BJ (cell line): ENCODE data around the gene ITGA2B. TPM values are rescaled to one million over a fixed set of nuclear protein-coding genes. Genes with fewer than 3 reads are reported as not detected.

Experiments used
- CTCF ChIA-PET: fragments of 350-600 bp; formaldehyde crosslinking; extraction: SDS; loops from one replicate; lab custom pipeline; 2021; ENCODE audit warnings: antibody characterized with exemption, inconsistent platforms; lab: Yijun Ruan, JAX
- POLR2A ChIA-PET: fragments of 300-600 bp; sonication (Branson Sonifier 250); formaldehyde crosslinking; extraction: SDS; loops from one replicate; lab custom pipeline; 2021; ENCODE audit warnings: antibody characterized with exemption; lab: Charles Lee
- DNase-seq: peaks from one replicate; pipeline ENCODE4 v3.0.0-alpha.2; 2011; ENCODE audit warnings: low read depth
- H3K27me3 ChIP-seq: 2 replicates; pipeline ENCODE4 v1.6.0; 2011; ENCODE audit warnings: low read length; ENCODE audit not compliant: control insufficient read depth, insufficient read depth
- H3K36me3 ChIP-seq: 2 replicates; pipeline ENCODE4 v1.5.1; 2011; ENCODE audit warnings: low read length; ENCODE audit not compliant: control insufficient read depth, insufficient read depth
- H3K4me3 ChIP-seq: 2 replicates; pipeline ENCODE4 v1.5.1; 2011; ENCODE audit warnings: low read depth, mild to moderate bottlenecking, control low read depth, low read length
- CTCF ChIP-seq: IDR thresholded peaks from 2 replicates; pipeline ENCODE4 v1.5.1; 2011; ENCODE audit warnings: low read depth, mild to moderate bottlenecking, control low read depth, inconsistent platforms, low read length, moderate library complexity; ENCODE audit not compliant: insufficient read depth
- polyA plus RNA-seq: library from polyadenylated mRNA; depleted of rRNA; stranded (reverse); fragments of >200 nt; gene quantifications from 2 replicates; pipeline ENCODE4 v1.2.3, GENCODE V29; 2011

Gene ITGA2B
- polyA plus RNA-seq, 1 experiment: 0.11 TPM

- H3K4me3 ChIP-seq: peak overlapping the region; percentile 53
- no peak for DNase-seq
- H3K36me3 ChIP-seq: no peaks in the 10 kb centered on the region
- TF ChIP-seq CTCF: no peak
- CTCF ChIA-PET: interaction anchor here (0.9 to 2.5 kb wide), 5 partner anchors 9 to 139 kb away, joined by 4 to 11 read pairs (median 6); partner anchors contain the start of gene FAM171A2
- peaks cover 10% of the 10 kb centered on the region for H3K27me3 ChIP-seq
- POLR2A ChIA-PET: no interaction called here
Measured at GRCh38 chr17:44384823-44385286, 4.6 kb downstream of the ITGA2B start.

GRCh38 chr17:44384281-44384822 lies 5.1 kb downstream of the ITGA2B start:
- POLR2A ChIA-PET: no interaction called here
- DNase-seq: no peak
- H3K4me3 ChIP-seq: no peak overlapping the region; the same call in 1 of the 2 replicates
- CTCF ChIA-PET: interaction anchor here (1.9 kb wide), 1 partner anchor 20 kb away, joined by 4 read pairs; no protein-coding TSS in a partner anchor
- no peaks in the 10 kb centered on the region for H3K36me3 ChIP-seq
- H3K27me3 ChIP-seq: peaks cover 10% of the 10 kb centered on the region
- no peak for TF ChIP-seq CTCF

- DNase-seq: no peak
- ChIA-PET CTCF (no interaction called here), POLR2A (no interaction called here)
- H3K36me3 ChIP-seq: no peaks in the 10 kb centered on the region
- TF ChIP-seq CTCF: no peak
- peaks cover 10% of the 10 kb centered on the region for H3K27me3 ChIP-seq
- no peak overlapping the region for H3K4me3 ChIP-seq
Measured at GRCh38 chr17:44383861-44384260, 5.6 kb downstream of the ITGA2B start.

- no peaks in the 10 kb centered on the region for H3K36me3 ChIP-seq
- POLR2A ChIA-PET: no interaction called here
- no peak for TF ChIP-seq CTCF
- no peak overlapping the region for H3K4me3 ChIP-seq
- H3K27me3 ChIP-seq: peaks cover 10% of the 10 kb centered on the region
- no peak for DNase-seq
- CTCF ChIA-PET: no interaction called here
Measured at GRCh38 chr17:44383363-44383762, 6.1 kb downstream of the ITGA2B start.

- TF ChIP-seq CTCF: no peak
- no peaks in the 10 kb centered on the region for H3K36me3 ChIP-seq
- no peak overlapping the region for H3K4me3 ChIP-seq
- no peak for DNase-seq
- POLR2A ChIA-PET: no interaction called here
- CTCF ChIA-PET: interaction anchor here (0.8 kb wide), 1 partner anchor 150 kb away, joined by 3 read pairs; no protein-coding TSS in a partner anchor
- H3K27me3 ChIP-seq: peaks cover 10% of the 10 kb centered on the region
Measured at GRCh38 chr17:44382917-44383316, 6.5 kb downstream of the ITGA2B start.
